Non-pigmented ciliary epithelial cell (primary cell): ENCODE measurements around the gene TNK1.

ENCODE experiments used
- DNase-seq: peaks from one replicate; pipeline ENCODE4 v3.0.0-alpha.2; 2010; ENCODE audit warnings: low read depth

TNK1 gene

DNA sequence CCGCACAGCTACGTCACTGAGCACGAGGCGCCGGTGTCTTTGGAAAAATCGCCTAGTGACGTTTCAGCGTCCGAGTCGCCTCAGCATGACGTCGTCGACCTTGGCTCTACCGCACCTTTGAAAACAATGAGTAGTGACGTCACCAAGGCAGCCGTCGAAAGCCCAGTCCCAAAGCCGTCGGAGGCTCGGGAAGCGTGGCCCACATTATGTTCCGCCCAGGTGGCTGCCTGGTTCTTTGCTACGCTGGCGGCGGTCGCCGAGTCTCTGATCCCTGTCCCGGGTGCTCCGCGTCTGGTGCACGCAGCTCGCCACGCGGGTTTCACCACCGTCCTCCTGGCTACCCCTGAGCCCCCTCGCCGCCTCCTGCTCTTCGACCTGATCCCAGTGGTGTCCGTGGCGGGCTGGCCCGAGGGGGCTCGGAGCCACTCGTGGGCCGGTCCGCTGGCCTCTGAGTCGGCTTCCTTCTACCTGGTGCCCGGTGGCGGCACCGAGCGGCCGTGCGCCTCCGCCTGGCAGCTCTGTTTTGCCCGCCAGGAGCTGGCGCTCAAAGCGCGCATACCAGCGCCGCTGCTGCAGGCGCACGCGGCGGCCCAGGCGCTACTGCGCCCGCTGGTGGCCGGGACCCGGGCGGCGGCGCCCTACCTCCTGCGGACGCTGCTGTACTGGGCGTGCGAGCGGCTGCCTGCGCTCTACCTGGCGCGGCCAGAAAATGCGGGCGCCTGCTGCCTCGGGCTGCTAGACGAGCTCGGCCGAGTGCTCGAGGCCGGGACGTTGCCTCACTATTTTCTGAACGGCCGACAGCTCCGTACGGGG lies 55.9 kb downstream of the TNK1 start:
- no peak for DNase-seq

DNA sequence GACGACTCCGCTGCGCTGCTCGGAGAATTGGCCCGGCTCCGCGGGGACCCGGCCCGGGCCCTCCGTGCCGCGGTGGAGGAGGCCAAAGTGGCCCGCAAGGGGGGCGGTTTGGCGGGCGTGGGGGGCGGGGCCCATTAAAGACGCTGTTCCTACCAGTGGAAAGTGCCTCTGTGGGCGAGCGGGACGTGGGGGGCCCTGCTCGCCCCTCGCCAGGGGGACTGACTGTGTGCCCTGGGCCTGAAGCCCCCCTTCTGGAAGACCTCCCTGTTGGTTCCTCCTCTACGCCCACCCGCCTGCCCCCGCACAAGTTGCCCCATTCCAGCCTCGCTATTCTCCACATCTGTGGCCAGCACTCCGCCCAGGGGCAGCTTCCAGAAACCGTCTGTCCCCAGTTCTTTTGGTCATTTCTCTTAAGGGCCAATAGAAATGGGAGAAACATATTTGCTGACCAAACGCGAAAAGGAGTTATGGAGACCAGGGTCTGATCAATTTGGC lies 56.5 kb downstream of the TNK1 start:
- no peak for DNase-seq

DNA sequence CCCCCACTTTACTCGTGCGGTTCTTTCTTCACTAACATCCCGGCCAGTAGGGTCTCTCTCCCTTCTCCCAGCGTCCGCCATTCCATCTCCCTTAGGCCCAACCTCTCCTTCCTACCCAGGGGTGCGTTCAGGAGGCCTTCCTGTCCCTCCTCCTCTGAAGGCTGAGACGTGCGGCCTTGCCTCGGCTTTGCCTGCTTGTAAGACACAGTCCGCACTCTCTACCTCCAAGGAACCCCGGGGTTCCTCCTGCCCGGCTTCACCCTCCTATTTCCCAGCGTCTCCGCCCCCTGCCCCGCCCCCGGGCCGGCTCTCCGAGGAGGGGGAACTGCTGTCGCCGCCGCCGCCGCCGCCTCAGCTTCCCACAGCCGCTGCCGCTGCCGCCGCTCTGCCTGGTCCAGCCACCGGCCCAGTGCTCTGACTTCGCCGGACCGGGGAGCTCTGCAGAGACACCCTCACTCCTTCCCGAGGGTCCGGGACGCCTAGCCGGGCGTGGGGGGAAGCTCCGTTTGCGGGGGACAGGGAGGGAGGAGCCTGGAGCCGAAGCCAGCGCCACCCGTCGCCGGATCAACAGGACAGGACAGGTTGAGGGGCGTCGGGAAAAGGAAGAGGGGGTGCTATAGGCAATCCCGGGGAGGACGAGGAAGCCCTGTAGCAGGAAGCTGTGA lies 57.2 kb downstream of the TNK1 start:
- DNase-seq: no peak

DNA sequence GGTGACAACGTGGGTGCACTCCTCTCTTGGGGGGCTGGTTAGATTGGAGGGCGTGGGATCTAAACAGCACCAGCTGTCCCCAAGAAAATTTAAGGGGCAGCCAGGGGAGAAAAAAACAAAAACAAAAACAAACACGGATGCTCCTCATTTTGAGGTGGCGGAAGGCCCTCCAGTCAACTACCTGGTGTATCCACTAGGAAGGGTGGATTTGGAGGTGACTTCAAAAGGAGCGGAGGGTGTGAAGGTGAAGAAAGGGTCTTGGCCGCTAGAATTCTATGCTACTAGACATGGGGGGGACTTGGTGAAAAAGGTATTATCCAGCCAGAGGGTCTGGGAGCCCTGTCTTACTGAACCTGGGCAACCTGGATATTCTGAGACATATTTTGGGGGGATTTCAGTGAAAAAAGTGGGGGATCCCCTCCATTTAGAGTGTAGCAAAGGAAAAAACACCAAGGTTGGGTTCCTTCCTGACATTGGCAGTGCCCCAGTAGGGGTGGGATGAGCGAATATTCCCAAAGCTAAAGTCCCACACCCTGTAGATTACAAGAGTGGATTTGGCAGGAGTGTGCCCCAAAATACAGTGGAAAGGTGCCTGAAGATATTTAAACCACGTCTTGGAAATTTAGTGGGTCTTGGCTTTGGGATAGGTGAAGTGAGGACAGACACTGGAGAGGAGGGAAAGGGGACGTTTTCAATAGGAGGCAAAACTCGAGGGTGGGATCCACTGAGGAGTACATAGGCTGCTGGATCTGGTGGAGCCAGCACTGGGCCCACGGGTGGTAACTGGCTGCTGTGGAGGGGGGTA lies 58.0 kb downstream of the TNK1 start:
- DNase-seq: no peak
